ENCODE results near the gene TEX22. TPM values are rescaled to one million over a fixed set of nuclear protein-coding genes. Genes with fewer than 3 reads are reported as not detected.
A peak's percentile ranks its signal among the peaks of the same experiment; 100 is the strongest.

TEX22 gene
- total RNA-seq, 4 donors from 2014 or later: 1.1 to 3.8 TPM; not detected in 2

- no peaks in the 10 kb centered on the region for H3K9me3 ChIP-seq
- TF ChIP-seq POLR2A (IDR thresholded peaks at IDR 0.05) (no peak), CTCF (IDR thresholded peaks at IDR 0.05) (no peak)
- no peak overlapping the region for H3K4me3 ChIP-seq
- no peaks in the 10 kb centered on the region for H3K4me1 ChIP-seq
- no peaks in the 10 kb centered on the region for H3K27me3 ChIP-seq
- H3K27ac ChIP-seq: no peak overlapping the region
- no peaks in the 10 kb centered on the region for H3K36me3 ChIP-seq
- intact Hi-C loops (cut with DNase I; ENCODE audit: low total_unique reads): no loop called here
- DNase-seq: no peak
These were observed 15.1 kb upstream of the TEX22 start for GRCh38 chr14:105383083-105383730.

GRCh38 chr14:105384041-105384557, 14.2 kb upstream of the TEX22 start:
- Histone ChIP-seq H3K27me3 (no peaks in the 10 kb centered on the region), H3K27ac (no peak overlapping the region), H3K9me3 (no peaks in the 10 kb centered on the region), H3K4me1 (no peaks in the 10 kb centered on the region), H3K36me3 (no peaks in the 10 kb centered on the region), H3K4me3 (no peak overlapping the region)
- intact Hi-C loops (cut with DNase I; ENCODE audit: low total_unique reads): no loop called here
- TF ChIP-seq POLR2A (IDR thresholded peaks at IDR 0.05): no peak
- no peak for TF ChIP-seq CTCF (IDR thresholded peaks at IDR 0.05)
- DNase-seq: no peak

- TF ChIP-seq POLR2A (IDR thresholded peaks at IDR 0.05) (no peak), CTCF (IDR thresholded peaks at IDR 0.05) (no peak)
- H3K36me3 ChIP-seq: no peaks in the 10 kb centered on the region
- intact Hi-C loops (cut with DNase I; ENCODE audit: low total_unique reads): no loop called here
These were observed 13.6 kb upstream of the TEX22 start for GRCh38 chr14:105384605-105385321.

GRCh38 chr14:105385322-105385637, 13.1 kb upstream of the TEX22 start:
- H3K27ac ChIP-seq: no peak overlapping the region
- no peaks in the 10 kb centered on the region for H3K9me3 ChIP-seq
- no peak for DNase-seq
- TF ChIP-seq POLR2A (IDR thresholded peaks at IDR 0.05): no peak
- no peak for TF ChIP-seq CTCF (IDR thresholded peaks at IDR 0.05)
- no peak overlapping the region for H3K4me3 ChIP-seq
- intact Hi-C loops (cut with DNase I; ENCODE audit: low total_unique reads): no loop called here
- H3K4me1 ChIP-seq: no peaks in the 10 kb centered on the region
- no peaks in the 10 kb centered on the region for H3K27me3 ChIP-seq
- H3K36me3 ChIP-seq: no peaks in the 10 kb centered on the region

More at GRCh38 chr14:105384605-105385321, 13.6 kb upstream of the TEX22 start:
- H3K4me3 ChIP-seq: no peak overlapping the region
- no peaks in the 10 kb centered on the region for H3K9me3 ChIP-seq
- H3K27ac ChIP-seq: no peak overlapping the region
- no peaks in the 10 kb centered on the region for H3K27me3 ChIP-seq
- peak in 1 of 2 donors; percentile 16 for DNase-seq
- no peaks in the 10 kb centered on the region for H3K4me1 ChIP-seq

GRCh38 chr14:105385698-105386365, 12.5 kb upstream of the TEX22 start:
- Histone ChIP-seq H3K4me3 (no peak overlapping the region), H3K27ac (no peak overlapping the region), H3K9me3 (no peaks in the 10 kb centered on the region), H3K36me3 (no peaks in the 10 kb centered on the region), H3K4me1 (no peaks in the 10 kb centered on the region), H3K27me3 (no peaks in the 10 kb centered on the region)
- TF ChIP-seq CTCF (IDR thresholded peaks at IDR 0.05) (no peak), POLR2A (IDR thresholded peaks at IDR 0.05) (no peak)
- intact Hi-C loops (cut with DNase I; ENCODE audit: low total_unique reads): no loop called here
- DNase-seq: no peak
